BLaER1 treated with 17β-estradiol and CSF1 and Interleukin-3, amounts not matched to agents 10 nM and 100 nM (cell line): ENCODE measurements around the gene CLDN7.

Experiments
- H3K27ac ChIP-seq, 11 experiments: shearing (Covaris generic); formaldehyde crosslinking; 2 replicates each; pipeline ENCODE4 v1.8.1; 2022
- H3K27me3 ChIP-seq, 11 experiments: shearing (Covaris generic); formaldehyde crosslinking; 2 replicates each; pipeline ENCODE4 v1.8.1; 2022
- H3K36me3 ChIP-seq, 11 experiments: shearing (Covaris generic); formaldehyde crosslinking; 2 replicates each; pipeline ENCODE4 v1.8.1; 2022
- H3K4me1 ChIP-seq, 10 experiments: shearing (Covaris generic); formaldehyde crosslinking; 2 replicates each; pipeline ENCODE4 v1.8.1; 2022
- H3K4me2 ChIP-seq, 11 experiments: shearing (Covaris generic); formaldehyde crosslinking; 2 replicates each; pipeline ENCODE4 v1.8.1; 2022
- H3K4me3 ChIP-seq, 10 experiments: shearing (Covaris generic); formaldehyde crosslinking; 2 replicates each; pipeline ENCODE4 v1.8.1; 2022
- H3K9ac ChIP-seq, 11 experiments: shearing (Covaris generic); formaldehyde crosslinking; 2 replicates each; pipeline ENCODE4 v1.8.1; 2022
- H3K9me3 ChIP-seq, 11 experiments: shearing (Covaris generic); formaldehyde crosslinking; replicated peaks in 1 of 11; 2 replicates each; pipeline ENCODE4 v1.8.1; 2022
- H4K20me1 ChIP-seq, 11 experiments: shearing (Covaris generic); formaldehyde crosslinking; 2 replicates each; pipeline ENCODE4 v1.8.1; 2022
- Cebpa-rat ChIP-seq, 11 experiments: shearing (Covaris generic); IDR thresholded peaks; 2 replicates each; pipeline ENCODE4 v1.8.1; 2022

CLDN7 gene

GRCh38 chr17:7292194-7292593 lies 29.9 kb upstream of the CLDN7 start:
- H3K36me3 ChIP-seq, result no peaks in the 10 kb centered on the region
- 0 out of 22 replicates have a peak overlapping the region, but pooled peaks of 1 of the 11 experiments have one; percentile 2 for H3K4me2 ChIP-seq
- H3K27me3 ChIP-seq, result peaks cover 51 to 81% (median 64%) of the 10 kb centered on the region in 11 experiments
- H3K4me3 ChIP-seq, result no peak overlapping the region
- H3K9me3 ChIP-seq, result no peaks in the 10 kb centered on the region
- no peak overlapping the region for H3K9ac ChIP-seq
- peaks cover 0 to 16% (median 0%) of the 10 kb centered on the region in 11 experiments; a peak in 3 of 22 replicates for H4K20me1 ChIP-seq
- H3K27ac ChIP-seq, result no peak overlapping the region
- H3K4me1 ChIP-seq, result peaks cover 15 to 41% (median 37%) of the 10 kb centered on the region in 10 experiments
- TF ChIP-seq Cebpa-rat (IDR thresholded peaks at IDR 0.05), result no peak

GRCh38 chr17:7290685-7291084 lies 28.4 kb upstream of the CLDN7 start:
- Histone ChIP-seq H3K27me3 (peaks cover 44 to 66% (median 52%) of the 10 kb centered on the region in 11 experiments), H4K20me1 (peaks cover 0 to 13% (median 0%) of the 10 kb centered on the region in 11 experiments; a peak in 3 of 22 replicates), H3K36me3 (no peaks in the 10 kb centered on the region), H3K27ac (no peak overlapping the region), H3K9ac (no peak overlapping the region), H3K4me3 (no peak overlapping the region), H3K9me3 (no peaks in the 10 kb centered on the region), H3K4me2 (no peak overlapping the region), H3K4me1 (peaks cover 4 to 39% (median 36%) of the 10 kb centered on the region in 10 experiments; a peak in 19 of 20 replicates)
- TF ChIP-seq Cebpa-rat (IDR thresholded peaks at IDR 0.05), result no peak

DNA sequence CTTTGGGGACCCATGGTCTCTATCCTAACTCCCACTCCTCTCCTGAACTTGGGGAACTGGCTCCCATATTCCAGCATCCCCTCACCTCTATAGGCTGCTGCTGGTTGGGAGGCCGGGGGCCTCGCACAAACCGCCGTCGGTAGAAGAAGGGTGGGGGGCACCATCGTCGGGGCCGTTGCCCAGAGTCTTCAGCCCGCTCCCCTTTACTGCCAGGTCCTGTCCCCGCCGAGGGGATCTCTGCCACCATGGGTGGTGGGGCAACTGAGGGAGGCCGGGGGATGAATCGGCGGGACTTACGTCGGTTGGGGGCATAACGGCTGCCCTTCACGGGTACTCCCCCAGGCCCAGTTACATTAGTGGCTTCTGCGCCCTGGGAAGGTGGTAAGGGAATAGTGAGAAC lies 27.9 kb upstream of the CLDN7 start:
- Histone ChIP-seq H3K27me3 (peaks cover 39 to 61% (median 47%) of the 10 kb centered on the region in 11 experiments), H3K4me3 (no peak overlapping the region), H3K27ac (no peak overlapping the region), H3K9me3 (no peaks in the 10 kb centered on the region), H3K4me2 (no peak overlapping the region), H4K20me1 (peaks cover 0 to 11% (median 0%) of the 10 kb centered on the region in 11 experiments; a peak in 3 of 22 replicates), H3K4me1 (peaks cover 4 to 33% (median 30%) of the 10 kb centered on the region in 10 experiments; a peak in 19 of 20 replicates), H3K36me3 (no peaks in the 10 kb centered on the region), H3K9ac (no peak overlapping the region)
- TF ChIP-seq Cebpa-rat (IDR thresholded peaks at IDR 0.05), result no peak

GRCh38 chr17:7289256-7290032 lies 27.2 kb upstream of the CLDN7 start:
- no peak overlapping the region for H3K27ac ChIP-seq
- no peak overlapping the region for H3K4me3 ChIP-seq
- H3K4me2 ChIP-seq, result no peak overlapping the region
- peaks cover 32 to 53% (median 40%) of the 10 kb centered on the region in 11 experiments for H3K27me3 ChIP-seq
- H3K9ac ChIP-seq, result no peak overlapping the region
- H3K36me3 ChIP-seq, result no peaks in the 10 kb centered on the region
- no peak for TF ChIP-seq Cebpa-rat (IDR thresholded peaks at IDR 0.05)
- H3K4me1 ChIP-seq, result peaks cover 0 to 29% (median 25%) of the 10 kb centered on the region in 10 experiments; a peak in 17 of 20 replicates
- no peaks in the 10 kb centered on the region for H3K9me3 ChIP-seq
- H4K20me1 ChIP-seq, result peaks cover 0 to 11% (median 0%) of the 10 kb centered on the region in 11 experiments; a peak in 3 of 22 replicates

- Histone ChIP-seq H3K9ac (no peak overlapping the region), H3K27ac (no peak overlapping the region), H3K9me3 (no peaks in the 10 kb centered on the region), H3K4me3 (no peak overlapping the region), H3K4me1 (peaks cover 26 to 42% (median 35%) of the 10 kb centered on the region in 10 experiments), H4K20me1 (no peaks in the 10 kb centered on the region; a peak in 2 of 22 replicates), H3K36me3 (no peaks in the 10 kb centered on the region), H3K4me2 (no peak overlapping the region), H3K27me3 (peaks cover 8 to 29% (median 16%) of the 10 kb centered on the region in 11 experiments; a peak in 20 of 22 replicates)
- TF ChIP-seq Cebpa-rat (IDR thresholded peaks at IDR 0.05), result no peak
These were observed 23.4 kb upstream of the CLDN7 start for GRCh38 chr17:7285679-7286078.

- no peak overlapping the region for H3K27ac ChIP-seq
- no peak for TF ChIP-seq Cebpa-rat (IDR thresholded peaks at IDR 0.05)
- peaks cover 26 to 46% (median 36%) of the 10 kb centered on the region in 10 experiments for H3K4me1 ChIP-seq
- no peaks in the 10 kb centered on the region for H3K9me3 ChIP-seq
- peaks cover 7 to 21% (median 11%) of the 10 kb centered on the region in 11 experiments; a peak in 19 of 22 replicates for H3K27me3 ChIP-seq
- H3K4me3 ChIP-seq, result no peak overlapping the region
- H3K4me2 ChIP-seq, result no peak overlapping the region
- no peak overlapping the region for H3K9ac ChIP-seq
- H3K36me3 ChIP-seq, result no peaks in the 10 kb centered on the region
- no peaks in the 10 kb centered on the region; a peak in 2 of 22 replicates for H4K20me1 ChIP-seq
These were observed 22.6 kb upstream of the CLDN7 start for GRCh38 chr17:7284911-7285310.

DNA sequence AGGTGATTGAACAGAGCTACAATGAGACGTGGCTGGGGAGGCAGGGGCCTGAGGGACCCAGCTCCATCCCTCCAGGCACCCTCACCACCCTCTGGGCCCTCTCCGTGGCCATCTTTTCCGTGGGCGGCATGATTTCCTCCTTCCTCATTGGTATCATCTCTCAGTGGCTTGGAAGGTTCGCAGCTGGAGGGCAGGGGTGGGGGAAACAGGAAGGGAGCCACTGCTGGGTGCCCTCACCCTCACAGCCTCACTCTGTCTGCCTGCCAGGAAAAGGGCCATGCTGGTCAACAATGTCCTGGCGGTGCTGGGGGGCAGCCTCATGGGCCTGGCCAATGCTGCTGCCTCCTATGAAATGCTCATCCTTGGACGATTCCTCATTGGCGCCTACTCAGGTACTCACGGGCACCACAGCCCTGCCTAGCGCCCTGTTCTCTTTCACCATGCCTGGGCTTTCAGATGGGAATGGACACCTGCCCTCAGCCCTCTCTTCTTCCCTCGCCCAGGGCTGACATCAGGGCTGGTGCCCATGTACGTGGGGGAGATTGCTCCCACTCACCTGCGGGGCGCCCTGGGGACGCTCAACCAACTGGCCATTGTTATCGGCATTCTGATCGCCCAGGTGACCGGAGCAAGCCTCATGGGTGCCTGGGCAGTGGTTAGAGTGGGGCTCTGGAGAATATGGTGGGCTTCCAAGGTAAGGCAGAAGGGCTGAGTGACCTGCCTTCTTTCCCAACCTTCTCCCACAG lies 21.4 kb upstream of the CLDN7 start:
- no peaks in the 10 kb centered on the region for H3K9me3 ChIP-seq
- H3K9ac ChIP-seq, result peak overlapping the region in 3 of 11 experiments; percentile 17 to 40 (median 18); a peak in 3 of 22 replicates
- peak overlapping the region in 1 of 10 experiments; percentile 4; a peak in 1 of 20 replicates for H3K4me3 ChIP-seq
- TF ChIP-seq Cebpa-rat (IDR thresholded peaks at IDR 0.05), result no peak
- H3K36me3 ChIP-seq, result no peaks in the 10 kb centered on the region
- peak overlapping the region; percentile 98 to 100 (median 100) for H3K4me2 ChIP-seq
- H3K27me3 ChIP-seq, result peaks cover 7 to 21% (median 11%) of the 10 kb centered on the region in 11 experiments; a peak in 19 of 22 replicates
- peak overlapping the region in 3 of 11 experiments; percentile 22 to 52 (median 39); a peak in 4 of 22 replicates for H3K27ac ChIP-seq
- peaks cover 26 to 46% (median 36%) of the 10 kb centered on the region in 10 experiments for H3K4me1 ChIP-seq
- no peaks in the 10 kb centered on the region; a peak in 2 of 22 replicates for H4K20me1 ChIP-seq

DNA sequence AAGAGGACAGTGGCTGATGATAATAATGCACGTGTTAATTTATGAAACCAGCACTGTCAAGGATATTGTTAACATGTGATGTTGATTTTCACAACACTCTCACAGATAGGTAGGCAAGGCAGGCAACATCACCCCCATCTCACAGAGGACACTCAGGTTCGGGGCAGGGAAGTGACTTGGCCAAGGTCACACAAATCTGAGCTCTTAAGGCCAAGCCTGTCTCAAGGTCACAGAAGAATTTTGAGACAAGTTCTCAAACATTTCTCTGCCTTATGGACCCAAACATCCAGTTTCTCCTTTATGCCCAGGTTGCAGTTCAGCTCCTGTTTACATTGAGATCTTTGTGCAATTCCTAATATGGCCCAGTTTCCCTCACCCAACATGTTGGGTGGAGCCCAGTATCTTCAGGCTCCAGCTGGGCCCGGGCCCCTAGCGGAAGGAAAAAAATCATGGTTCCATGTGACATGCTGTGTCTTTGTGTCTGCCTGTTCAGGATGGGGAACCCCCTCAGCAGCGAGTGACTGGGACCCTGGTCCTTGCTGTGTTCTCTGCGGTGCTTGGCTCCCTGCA lies 20.6 kb upstream of the CLDN7 start:
- no peaks in the 10 kb centered on the region for H3K9me3 ChIP-seq
- H3K4me2 ChIP-seq, result peak overlapping the region; percentile 98 to 100 (median 100)
- peak overlapping the region in 7 of 10 experiments; percentile 4 to 68 (median 64); a peak in 7 of 20 replicates for H3K4me3 ChIP-seq
- peak overlapping the region in 8 of 11 experiments; percentile 17 to 83 (median 71); a peak in 6 of 22 replicates for H3K9ac ChIP-seq
- no peaks in the 10 kb centered on the region for H3K36me3 ChIP-seq
- no peaks in the 10 kb centered on the region; a peak in 2 of 22 replicates for H4K20me1 ChIP-seq
- H3K27ac ChIP-seq, result peak overlapping the region in 4 of 11 experiments; percentile 22 to 52 (median 36); a peak in 4 of 22 replicates
- TF ChIP-seq Cebpa-rat (IDR thresholded peaks at IDR 0.05), result no peak
- peaks cover 7 to 17% (median 11%) of the 10 kb centered on the region in 11 experiments; a peak in 19 of 22 replicates for H3K27me3 ChIP-seq
- peaks cover 26 to 46% (median 36%) of the 10 kb centered on the region in 10 experiments for H3K4me1 ChIP-seq
